HEK293T (cell line): Measurements from ENCODE around the gene RNF214.
"Not testable (repeated sequence)": the region's sequence is repeated elsewhere in the genome, so short reads cannot be mapped to it uniquely, and the experiment has no call there.

Experiments
- ARNT ChIP-seq: fragments of 450-650 bp; IDR thresholded peaks from 2 replicates; pipeline ENCODE4 v1.6.1; 2017; ENCODE audit warnings: mild to moderate bottlenecking
- CTBP1 ChIP-seq: fragments of 450-650 bp; IDR thresholded peaks from 2 replicates; pipeline ENCODE4 v1.6.1; 2016; ENCODE audit warnings: borderline replicate concordance
- ELF4 ChIP-seq: fragments of 450-650 bp; IDR thresholded peaks from 2 replicates; pipeline ENCODE4 v1.6.1; 2017; ENCODE audit warnings: antibody characterized with exemption
- FOXK2 ChIP-seq: fragments of 450-650 bp; IDR thresholded peaks from 2 replicates; pipeline ENCODE4 v1.6.1; 2016; ENCODE audit warnings: mild to moderate bottlenecking
- FOXM1 ChIP-seq: fragments of 450-650 bp; IDR thresholded peaks from 2 replicates; pipeline ENCODE4 v1.6.1; 2017; ENCODE audit warnings: mild to moderate bottlenecking, borderline replicate concordance
- LEF1 ChIP-seq: fragments of 450-650 bp; IDR thresholded peaks from 2 replicates; pipeline ENCODE4 v1.6.1; 2017; ENCODE audit warnings: mild to moderate bottlenecking, borderline replicate concordance
- SP1 ChIP-seq: fragments of 450-650 bp; IDR thresholded peaks from 2 replicates; pipeline ENCODE4 v1.6.1; 2017
- ZNF384 ChIP-seq: fragments of 450-650 bp; IDR thresholded peaks from 2 replicates; pipeline ENCODE4 v1.6.1; 2016

GRCh38 chr11:117207481-117207880 is 25.0 kb upstream of the RNF214 start:
- TF ChIP-seq SP1, ELF4, LEF1, FOXK2, CTBP1, ZNF384, ARNT, FOXM1: not testable (repeated sequence)
